ENCODE measurements around the gene AKAP13.

The AKAP13 gene

GRCh38 chr15:85753261-85753660 lies 372.9 kb downstream of the AKAP13 start:
- DNase-seq (ENCODE audit: low read depth in 2 of 2) = no peak

DNA sequence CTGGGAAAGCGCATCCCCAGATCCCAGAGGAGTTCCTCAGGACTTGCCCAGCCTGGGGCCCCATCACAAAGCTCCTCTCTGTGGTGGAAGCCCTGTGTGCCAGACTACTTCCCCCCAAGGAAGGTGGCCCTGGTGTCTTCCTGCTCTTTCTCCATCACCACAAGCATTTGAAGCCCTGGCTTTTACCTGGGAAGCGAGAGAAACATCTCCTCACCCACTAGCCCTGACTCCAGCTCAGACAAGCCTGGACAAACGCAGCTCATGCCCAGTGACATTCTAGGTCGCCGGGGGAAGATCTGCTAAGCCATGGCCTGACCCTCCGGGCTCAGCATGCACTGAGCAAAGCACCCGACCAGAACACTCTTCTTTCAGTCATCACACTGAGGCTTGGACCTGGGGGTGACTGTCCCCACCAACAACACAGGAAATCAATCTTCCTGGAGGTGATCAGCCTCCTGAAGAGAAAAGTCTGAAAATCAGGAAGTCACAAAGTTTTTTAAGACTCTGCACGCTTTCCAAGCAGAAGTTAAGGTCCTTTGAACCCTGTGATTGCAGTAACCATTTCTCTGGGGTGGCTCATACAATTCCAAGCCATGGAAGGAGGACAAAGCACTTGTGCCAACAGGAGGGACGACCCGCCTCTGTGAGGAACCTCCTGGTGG lies 373.5 kb downstream of the AKAP13 start:
- no peak for DNase-seq (ENCODE audit: low read depth in 2 of 2)

GRCh38 chr15:85754989-85755388 lies 374.6 kb downstream of the AKAP13 start:
- no peak for DNase-seq (ENCODE audit: low read depth in 2 of 2)

- DNase-seq (ENCODE audit: low read depth in 2 of 2) = no peak
Measured at GRCh38 chr15:85755471-85755870, 375.1 kb downstream of the AKAP13 start.

DNA sequence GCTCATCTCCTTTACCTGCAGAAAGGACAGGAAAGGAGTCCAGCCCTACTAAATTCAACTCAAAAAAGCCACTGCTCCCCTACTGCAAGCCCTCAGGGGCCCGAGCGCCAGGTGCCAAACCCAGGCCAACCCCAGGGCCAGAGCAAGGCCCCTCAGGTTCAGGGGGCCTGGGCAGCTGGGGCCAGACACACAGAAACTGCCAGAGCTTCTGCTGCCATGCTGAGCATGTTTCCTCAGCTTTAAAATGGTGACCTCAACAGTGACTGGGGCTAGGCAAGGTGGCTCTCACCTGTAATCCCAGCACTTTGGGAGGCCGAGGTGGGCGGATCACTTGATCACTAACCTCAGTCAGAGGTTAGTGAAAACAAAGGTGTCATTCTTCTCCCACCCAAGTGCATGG lies 375.5 kb downstream of the AKAP13 start:
- no peak for DNase-seq (ENCODE audit: low read depth in 2 of 2)

- no peak for DNase-seq (ENCODE audit: low read depth in 2 of 2)
Measured at GRCh38 chr15:85756411-85757072, 376.1 kb downstream of the AKAP13 start.

GRCh38 chr15:85757073-85757938 lies 376.9 kb downstream of the AKAP13 start:
- DNase-seq (ENCODE audit: low read depth in 2 of 2) = no peak

GRCh38 chr15:85757939-85758654 lies 377.7 kb downstream of the AKAP13 start:
- no peak for DNase-seq (ENCODE audit: low read depth in 2 of 2)

DNA sequence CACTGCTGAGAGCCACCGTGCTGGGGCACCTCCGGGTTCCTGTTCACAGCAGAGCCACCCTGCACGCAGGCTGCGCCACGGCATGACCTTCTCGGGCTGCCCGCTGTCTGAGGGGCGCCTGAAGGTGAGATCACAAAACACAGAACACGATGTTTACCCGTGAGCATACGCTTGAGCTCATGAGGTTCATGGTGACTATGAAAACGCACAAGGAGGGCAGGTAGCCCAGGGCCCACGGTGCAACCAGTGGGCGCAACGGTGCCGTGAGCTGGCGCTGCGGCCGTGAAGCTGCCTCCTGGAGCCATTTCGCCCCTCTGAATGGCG lies 378.2 kb downstream of the AKAP13 start:
- no peak for DNase-seq (ENCODE audit: low read depth in 2 of 2)

GRCh38 chr15:85759376-85759775 lies 379.0 kb downstream of the AKAP13 start:
- no peak for DNase-seq (ENCODE audit: low read depth in 2 of 2)

- DNase-seq (ENCODE audit: low read depth in 2 of 2) = no peak
Measured at GRCh38 chr15:85760049-85760448, 379.6 kb downstream of the AKAP13 start.

DNA sequence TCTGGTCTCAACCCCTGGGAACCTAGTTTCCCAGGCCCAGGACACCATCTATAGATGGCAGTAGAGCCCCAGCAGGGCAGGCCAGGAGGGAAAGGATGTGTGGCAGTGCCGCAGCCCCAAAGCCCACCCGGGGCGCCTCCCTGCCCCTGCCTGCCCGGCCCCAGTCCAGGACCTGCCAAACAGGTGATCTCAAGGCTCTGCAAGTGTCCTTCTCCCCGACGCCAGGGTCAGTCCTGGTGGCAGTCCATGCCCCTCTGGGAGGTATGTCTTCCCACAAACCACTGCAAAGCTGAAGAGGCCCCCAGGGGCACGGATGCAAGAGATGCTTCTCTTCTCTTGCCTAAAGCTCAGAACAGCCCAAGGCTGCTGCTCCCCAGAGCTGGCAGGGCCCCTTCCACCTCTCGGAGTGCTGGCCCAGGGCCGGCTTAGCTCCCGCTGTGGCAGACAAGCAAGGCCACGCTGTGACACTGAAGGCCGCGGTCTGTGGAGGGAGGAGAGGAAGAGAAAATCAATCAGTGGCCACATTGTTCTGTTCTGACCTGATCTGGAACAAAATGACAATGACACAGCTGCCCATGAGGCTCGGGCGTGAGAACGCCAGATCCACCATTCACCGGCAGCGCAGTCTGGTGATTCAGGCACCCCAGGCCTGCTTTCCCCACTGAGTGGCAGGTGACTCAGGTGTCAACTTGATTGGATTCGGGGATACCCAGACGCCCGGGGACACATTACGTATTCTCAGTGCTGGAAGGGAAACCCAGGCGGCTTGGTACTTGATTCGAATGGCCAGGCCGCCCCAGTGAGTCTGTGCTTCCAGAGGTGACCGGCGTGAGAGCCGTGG lies 380.3 kb downstream of the AKAP13 start:
- DNase-seq (ENCODE audit: low read depth in 2 of 2) = no peak

DNA sequence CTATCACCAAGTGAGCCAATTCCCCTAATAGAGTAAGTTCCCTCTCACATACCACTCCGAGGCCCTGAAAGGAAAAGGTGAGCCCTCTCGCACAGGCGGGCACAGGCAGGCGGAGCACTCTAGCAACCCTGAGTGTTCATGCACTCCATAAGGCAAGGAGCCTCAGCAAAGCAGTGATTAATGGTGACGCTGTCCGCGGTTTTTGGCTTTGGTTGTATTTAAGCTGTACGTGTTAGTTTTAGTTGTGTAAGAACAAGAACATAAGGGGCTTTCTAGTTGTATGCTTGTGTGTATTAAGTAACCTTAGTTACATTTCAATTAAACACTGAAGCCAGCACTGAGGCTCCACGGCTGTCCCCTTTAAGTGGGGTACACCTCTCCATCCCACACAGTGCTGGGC lies 381.2 kb downstream of the AKAP13 start:
- no peak for DNase-seq (ENCODE audit: low read depth in 2 of 2)

DNA sequence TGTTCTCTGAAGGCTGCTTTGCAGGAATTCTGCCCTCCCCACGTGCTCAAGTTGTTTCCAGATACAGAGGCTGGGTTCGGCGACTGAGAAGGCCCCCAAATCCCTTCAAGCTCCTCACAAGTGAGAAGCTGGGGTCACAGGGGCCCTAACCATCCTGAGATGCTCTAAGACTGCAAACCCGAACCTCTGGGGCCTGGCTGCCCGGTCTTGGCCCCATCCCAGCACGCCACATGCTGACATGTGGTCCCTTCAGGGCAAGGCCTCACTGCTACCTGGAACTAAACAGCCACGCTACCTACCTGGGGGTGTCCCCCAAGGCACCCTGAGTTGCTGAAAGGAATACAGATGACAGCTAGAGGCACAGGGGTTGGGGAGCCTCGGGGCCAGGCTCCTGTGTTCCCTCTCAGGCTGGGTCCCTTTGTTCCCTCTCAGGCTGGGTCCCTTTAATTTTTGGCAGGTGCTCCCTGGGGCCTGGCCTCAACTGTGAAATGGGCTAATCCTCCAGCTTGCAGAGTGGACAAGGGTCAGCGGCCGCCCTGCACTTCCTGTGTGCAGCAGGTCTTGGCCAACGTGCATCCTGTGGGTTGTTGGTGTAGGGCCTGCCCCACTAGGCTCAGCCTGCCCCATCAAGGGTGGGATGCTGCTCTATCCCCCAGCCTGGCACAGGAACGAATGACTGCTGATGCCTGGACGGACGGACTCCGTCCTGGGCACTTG lies 381.8 kb downstream of the AKAP13 start:
- DNase-seq (ENCODE audit: low read depth in 2 of 2) = no peak

DNA sequence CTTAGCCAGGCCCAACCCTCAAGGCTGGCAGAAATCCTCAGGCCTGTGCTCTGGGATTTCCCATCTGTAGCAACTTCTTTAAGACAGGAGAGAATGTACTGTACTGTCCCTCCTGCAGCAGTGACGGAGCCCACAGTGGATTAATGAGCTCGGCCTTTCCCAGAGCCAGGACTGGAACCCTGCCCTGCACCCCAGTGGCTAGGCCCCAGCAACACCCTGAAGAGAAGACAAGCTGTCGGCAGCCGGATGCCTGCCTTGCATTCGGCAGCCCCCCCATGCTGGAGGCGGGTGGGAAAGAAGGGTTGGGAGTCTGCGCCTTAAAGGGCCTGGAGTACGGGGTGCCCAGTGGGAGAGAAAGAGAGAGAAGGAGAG lies 382.3 kb downstream of the AKAP13 start:
- no peak for DNase-seq (ENCODE audit: low read depth in 2 of 2)

GRCh38 chr15:85763157-85763556 lies 382.8 kb downstream of the AKAP13 start:
- no peak for DNase-seq (ENCODE audit: low read depth in 2 of 2)

- no peak for DNase-seq (ENCODE audit: low read depth in 2 of 2)
Measured at GRCh38 chr15:85763673-85764633, 383.6 kb downstream of the AKAP13 start.

GRCh38 chr15:85764649-85765277 lies 384.4 kb downstream of the AKAP13 start:
- no peak for DNase-seq (ENCODE audit: low read depth in 2 of 2)
